DMS 273 treated with DMSO at 0.1 percent for 48 hours (cell line): ENCODE results near the gene PIK3AP1.

Source experiments
- DNase-seq: peaks from one replicate; lab custom pipeline; 2025; lab: John Stamatoyannopoulos, UW

The PIK3AP1 gene

DNA sequence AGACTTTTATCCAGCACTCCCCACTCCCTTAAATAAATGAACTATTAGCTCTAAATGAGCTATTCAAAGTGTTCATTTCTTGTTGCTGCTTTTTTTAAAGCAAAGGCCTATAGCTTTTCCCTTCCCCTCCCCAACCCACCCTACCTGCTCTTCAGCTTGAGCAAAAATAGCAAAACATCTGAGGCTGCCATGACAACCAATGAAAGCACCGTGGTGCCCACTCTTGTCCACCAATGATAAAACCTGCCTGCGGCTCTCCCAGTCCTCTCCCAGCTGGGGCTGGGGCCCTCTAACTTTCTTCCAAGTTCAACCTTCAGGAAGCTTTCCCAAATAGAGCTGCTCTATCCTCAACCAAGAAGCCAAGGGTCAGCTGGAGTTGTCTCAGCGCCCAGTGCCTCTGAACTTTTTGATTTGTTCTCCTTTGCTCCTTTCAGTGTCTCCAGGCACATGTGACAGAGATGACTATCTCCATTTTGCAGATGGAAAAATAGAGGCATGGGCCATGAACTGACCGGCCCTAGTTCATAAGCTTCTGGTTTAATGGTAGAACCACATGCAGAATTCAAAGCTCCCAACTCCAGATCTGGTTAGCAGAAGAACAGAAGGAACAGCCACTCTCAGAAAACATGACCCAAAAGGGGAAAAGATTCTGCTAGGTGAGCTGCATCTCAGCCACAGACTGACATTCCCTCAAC is 47.7 kb downstream of the PIK3AP1 start:
- no peak for DNase-seq

DNA sequence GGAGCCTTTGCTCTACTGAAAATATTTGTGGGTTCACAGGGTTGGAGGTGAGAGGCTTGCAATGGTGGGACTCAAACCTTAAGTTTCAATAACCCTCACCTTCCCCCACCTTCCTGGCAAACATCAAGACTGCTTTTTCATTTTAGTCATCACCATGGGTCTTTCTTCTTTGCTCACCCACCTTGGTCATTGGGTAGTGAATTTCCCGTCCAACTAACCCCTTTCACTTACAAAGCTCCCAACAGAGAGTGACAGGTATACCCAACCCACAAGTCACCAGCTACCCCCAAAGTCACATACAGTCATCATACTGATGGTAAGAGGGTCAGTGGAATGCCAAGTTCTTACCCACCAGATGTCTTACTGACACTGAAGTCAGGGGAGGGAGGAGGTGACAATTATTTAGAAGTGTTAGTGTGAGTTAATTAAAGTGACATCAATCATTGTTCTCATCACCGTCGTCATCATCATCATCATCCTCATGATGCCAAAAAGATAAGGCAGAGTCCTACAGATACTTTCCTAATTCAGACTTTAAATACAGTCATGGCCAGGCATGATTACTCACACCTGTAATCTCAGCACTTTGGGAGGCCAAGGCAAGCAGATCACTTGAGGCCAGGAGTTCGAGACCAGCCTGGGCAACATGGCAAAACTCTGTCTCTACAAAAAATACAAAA is 49.0 kb downstream of the PIK3AP1 start:
- DNase-seq: no peak

DNA sequence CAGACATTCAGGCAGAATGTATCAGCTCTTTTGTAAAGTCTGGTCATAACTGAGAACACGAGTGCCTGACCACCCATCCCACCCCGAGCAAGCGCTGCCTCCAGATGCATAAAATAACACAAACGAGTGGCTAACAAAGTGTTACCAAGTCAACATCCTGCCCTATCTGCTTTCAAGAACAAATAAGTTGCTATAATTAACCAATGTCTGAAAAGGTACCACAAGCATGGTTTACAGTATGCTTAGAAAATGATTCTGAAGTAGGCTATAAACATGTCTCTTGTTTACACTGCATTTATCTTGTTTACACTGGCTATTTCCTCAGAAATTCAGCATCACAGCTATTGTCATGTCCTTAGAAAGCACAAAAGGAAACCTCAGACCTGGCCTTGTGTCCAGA is 49.5 kb downstream of the PIK3AP1 start:
- DNase-seq: no peak

DNA sequence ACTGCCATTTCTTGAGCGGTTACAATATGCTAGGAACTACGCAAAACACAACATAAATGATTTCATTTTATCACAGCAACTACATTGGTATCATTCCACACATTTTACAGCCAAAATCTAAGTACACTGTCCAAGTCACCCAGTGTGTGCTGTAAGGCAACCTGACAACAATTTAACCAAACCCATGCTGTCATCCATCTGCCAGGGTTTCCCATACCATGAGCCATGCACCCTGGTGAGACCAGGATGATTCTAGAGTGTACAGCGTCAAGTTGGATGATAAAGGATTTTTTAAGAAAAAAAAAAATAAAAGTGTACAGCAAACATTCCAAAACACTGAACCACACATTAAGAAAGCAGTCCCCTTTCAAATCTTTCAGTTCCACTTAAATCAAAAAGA is 52.9 kb downstream of the PIK3AP1 start:
- no peak for DNase-seq

DNA sequence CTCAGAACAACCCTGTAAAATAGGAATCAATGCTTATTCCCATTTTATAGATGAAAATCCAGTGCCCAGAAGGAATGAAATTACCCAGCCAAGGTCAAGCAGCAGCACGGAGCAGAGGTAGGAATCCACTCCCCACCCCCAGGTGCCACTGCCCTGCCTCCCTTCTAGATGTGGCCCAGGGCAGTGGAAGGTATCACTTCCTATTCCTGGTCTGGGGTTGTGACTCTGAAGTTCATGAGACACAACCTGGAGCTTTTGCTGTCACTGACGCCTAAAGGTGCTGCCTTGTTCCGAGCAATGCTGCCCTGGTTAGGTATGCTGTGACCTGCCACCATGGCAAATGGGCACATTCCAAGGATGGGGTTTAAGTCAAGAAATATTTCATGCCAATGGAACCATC is 53.6 kb downstream of the PIK3AP1 start:
- no peak for DNase-seq

DNA sequence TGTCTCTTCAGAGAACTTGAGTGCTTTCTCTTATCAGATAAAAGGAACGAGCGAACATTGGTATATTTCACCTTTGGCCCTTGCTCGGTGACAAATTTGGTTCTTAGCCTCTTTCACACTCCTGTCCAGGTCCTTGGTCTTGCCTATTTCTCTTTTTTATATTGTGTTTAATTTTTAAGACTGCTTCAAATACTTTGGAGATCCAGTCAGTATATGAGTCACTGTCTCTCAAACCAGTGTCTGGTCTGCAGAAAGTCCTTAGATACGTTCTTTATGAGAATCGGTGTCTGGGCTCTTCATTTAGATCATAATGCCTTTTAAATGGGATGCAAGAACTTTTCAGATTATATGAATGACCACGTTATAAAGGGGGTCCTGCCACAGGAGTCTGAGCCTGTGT is 55.0 kb downstream of the PIK3AP1 start:
- no peak for DNase-seq

DNA sequence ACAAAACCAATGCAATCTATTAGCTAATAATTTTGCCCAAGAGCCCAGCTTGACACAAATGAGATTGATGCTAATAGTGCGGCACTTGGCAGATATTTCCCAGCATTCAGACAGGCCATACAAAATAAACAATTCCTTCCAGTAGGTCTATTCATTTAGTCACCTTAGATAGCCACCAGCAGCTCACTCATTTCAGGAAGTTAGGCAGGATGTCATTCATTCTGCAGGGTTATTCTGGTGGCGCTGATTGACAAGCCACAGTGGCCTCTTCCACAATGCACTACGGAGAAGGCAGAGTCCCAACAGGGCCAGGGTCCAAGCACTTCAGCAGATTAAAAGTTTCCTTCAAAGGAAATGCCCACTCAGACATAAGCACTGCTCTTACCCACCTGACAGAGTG is 55.8 kb downstream of the PIK3AP1 start:
- no peak for DNase-seq

DNA sequence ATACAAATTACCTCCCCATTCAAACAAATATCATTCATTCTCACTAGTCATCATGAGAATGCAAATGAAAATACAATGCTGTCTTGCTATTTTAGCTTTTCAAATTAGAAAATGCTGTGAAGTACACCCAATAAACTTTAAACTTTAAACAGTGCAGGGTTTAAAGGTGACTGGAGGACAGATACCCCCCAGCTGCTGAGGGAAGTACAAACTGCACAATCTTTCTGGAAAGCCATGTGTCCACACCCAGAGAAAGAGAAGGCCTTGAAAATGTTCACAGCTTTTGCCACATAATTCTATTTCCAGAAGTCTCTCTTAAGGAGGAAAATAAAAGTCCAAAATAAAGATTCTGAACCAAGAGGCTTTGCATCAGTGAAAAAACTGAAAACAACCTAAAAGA is 56.5 kb downstream of the PIK3AP1 start:
- DNase-seq: no peak

DNA sequence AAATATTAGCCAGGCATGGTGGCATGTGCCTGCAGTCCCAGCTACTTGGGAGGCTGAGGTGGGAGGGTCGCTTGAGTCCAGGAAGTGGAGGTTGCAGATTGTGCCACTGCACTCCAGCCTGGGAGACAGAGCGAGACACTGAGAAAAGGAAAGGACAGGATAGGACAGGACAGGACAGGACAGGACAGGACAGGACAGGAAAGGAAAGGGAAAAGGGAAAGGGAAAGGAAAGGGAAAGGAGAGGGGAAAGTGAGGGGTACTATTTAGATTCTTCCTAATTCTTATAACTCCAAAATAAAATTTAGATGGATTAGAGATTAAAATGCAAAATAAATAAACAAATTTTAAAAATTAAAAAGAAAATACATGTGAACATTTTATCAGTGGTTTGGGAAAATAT is 58.7 kb downstream of the PIK3AP1 start:
- DNase-seq: no peak

DNA sequence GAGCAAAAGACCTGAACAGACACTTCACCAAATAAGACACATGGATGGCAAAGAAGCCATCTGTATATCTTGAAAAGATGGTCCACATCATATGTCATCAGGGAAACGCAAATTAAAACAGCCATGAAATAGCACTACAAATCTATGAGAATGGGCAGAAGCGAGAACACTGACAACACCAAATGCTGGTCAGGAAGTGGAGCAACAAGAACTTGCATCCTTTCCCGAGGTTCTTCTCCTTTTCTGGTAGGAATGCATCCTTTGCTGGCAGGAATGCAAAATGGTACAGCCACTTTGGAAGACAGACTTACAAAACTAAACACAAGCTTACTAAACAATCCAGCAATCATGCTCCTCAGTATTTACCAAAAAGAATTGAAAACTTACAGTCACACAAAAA is 60.0 kb downstream of the PIK3AP1 start:
- DNase-seq: no peak

DNA sequence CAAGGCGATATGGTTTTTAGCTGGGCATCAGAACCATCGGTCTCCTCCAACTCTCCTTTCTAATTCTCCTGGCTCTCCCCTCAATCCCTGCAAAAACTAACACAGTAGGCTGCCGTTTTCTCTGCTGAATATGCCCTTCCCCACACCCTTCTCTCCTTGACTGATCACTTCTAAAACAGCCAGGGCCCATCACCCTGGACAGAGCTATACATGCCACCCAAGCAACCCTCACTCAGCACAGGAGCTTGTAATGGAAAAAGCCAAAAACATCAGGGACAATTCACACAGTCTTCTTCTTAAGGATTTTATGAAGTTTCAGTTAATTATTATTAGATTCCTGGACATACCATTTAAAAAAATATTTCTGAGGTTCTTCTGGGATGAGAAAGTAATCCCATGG is 61.5 kb downstream of the PIK3AP1 start:
- DNase-seq: no peak

DNA sequence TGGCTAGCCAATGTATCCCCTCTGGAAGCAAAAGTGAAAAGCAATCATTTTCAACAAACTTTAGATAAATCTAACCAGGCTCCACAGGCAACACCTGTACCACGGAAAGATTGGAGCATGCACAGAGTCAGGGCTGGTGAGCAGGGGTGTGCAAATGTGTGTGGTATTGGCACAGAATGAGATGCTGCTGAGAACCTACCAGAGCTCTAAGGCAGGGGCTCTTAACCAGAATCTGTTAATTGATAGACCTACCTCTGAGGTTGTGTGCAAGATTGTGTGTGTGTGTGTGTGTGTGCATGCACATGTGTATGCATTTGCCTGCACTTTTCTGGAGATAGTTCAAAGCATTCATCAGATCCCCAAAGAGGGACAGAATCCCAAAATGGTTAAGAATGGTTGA is 62.9 kb downstream of the PIK3AP1 start:
- no peak for DNase-seq

DNA sequence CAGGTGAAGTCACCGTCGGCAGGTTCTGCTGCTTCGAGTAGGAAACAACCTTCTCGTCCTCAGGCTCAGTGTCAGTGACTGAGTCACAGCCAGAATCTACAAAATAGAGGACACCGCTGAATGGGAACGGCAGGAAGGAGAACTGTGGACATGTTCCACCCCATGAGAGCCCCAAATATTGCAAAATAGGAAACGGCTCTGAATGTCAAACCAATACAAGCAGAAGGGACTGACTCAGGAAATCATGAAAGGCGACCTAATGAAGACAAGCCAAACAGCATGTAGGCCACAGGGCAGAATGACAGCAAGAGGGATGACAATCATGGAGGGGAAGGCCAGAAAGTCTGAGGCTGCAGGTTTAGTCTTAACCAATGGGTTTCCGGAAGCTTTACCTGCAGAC is 63.5 kb downstream of the PIK3AP1 start:
- DNase-seq: no peak

DNA sequence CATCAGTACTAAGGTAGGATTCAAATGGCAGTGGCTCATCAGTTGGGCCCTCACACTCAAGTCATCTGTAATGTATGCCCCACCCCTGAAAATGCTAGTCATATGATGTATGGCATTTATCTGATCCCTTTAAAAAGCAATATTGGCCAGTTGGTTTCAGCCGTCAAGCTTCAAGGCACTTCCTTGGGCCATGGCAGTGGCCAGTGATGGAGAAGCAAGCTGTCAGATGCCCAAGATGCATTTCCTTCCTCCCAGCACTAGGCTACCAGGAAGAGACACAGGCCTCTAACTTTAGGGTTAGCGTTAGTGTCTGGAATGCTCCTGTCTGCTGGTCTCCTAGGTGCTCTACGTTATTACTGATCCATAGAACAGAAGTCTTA is 64.1 kb downstream of the PIK3AP1 start:
- no peak for DNase-seq

DNA sequence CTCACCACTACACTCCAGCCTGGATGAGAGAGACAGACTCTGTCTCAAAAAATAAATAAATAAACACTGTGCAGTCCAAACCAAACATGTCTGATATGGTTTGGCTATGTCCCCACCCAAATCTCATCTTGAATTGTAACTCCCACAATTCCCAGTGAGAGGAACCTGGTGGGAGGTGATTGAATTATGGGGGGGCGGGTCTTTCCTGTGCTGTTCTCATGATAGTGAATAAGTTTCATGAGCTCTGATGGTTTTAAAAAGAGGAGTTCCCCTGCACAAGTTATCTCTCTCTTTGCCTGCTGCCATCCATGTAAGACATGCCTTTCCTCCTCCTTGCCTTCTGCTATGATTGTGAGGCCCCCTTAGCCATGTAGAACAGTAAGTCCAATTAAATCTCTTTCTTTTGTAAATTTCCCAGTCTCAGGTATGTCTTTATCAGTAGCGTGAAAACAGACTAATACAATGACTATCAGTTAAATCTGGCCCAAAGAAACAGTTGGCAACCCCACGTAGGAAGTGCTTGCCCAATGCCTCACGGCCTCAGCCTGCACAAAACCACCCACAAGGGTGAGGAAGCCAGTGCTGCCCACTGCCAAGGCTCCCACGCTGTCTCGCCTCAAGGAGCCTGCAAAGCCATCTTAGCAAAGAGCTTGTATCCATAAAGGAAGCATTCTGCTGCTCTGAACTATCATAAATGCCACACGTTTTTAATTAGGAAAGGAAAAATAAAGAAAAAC is 64.7 kb downstream of the PIK3AP1 start:
- DNase-seq: no peak

DNA sequence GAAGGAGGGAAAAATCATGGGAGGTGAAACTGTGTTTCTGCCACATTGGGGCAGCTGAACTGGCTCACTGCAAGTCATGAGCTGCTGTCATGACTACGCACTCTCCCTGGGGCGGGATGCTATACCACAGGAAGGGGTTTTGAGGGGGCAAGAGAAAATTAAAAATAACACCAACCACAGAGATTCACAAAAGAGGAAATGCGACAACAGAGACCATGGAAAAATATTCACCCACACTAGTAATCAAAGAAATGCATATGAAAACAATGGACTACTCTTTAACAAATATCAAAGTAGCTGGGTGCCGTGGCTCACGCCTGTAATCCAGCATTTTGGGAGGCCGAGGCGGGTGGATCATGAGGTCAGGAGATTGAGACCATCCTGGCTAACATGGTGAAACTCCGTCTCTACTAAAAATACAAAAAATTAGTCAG is 68.3 kb downstream of the PIK3AP1 start:
- DNase-seq: no peak

DNA sequence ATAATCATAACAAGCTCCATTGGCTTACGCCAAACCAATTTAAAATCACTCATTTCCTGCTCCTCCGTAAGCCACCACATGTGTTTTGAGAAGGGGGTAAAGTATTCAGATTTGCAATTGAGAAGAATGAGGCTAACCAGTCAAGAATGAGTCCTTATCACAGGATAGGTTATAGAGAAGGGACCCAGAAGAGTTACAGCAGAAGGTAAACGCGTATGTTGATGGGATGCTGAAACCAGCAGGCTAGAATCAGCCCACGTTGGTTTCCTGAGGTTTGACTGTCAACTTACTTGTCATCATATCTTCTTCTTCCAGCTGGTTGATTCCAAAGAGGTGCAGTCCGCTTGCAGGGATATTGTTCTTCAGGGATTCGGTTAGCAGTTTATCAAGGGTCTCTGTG is 69.4 kb downstream of the PIK3AP1 start:
- no peak for DNase-seq

DNA sequence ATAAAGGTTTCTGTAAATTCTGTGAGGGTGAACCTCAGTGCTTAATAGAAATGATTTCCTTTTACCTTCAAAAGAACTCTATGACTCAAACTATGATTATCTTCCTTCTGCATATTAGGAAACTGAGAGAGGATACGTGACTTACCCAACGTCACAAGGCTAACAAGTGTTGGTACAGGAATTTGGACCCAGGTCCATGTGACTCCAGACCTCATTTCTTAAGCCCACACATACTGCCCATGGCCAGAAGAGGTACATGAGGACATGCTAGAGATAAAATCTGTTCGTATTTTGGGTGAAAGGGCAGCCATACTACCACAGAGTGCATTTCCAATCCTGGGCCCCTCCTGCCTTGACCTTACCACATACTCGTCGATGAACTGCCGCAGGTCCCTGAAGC is 72.0 kb downstream of the PIK3AP1 start:
- DNase-seq: no peak

DNA sequence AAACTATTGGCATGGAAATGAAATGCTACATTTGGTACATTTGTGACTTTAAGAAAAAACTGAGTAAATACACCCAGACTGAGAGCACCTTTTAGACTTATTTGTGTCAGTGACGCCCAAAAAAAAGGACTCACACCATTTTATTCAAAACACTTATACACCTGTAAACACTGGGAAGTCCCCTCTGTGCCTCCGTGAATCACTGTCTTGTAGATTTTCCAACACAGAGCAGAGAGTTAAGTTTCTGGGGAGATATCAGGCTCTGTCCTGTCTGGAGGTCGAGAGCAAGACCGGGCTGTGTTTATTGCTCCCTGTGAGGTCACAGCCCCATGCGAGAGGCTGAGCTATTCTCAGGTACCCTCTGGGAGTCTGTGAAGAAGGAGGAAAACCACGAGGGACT is 72.8 kb downstream of the PIK3AP1 start:
- DNase-seq: no peak

DNA sequence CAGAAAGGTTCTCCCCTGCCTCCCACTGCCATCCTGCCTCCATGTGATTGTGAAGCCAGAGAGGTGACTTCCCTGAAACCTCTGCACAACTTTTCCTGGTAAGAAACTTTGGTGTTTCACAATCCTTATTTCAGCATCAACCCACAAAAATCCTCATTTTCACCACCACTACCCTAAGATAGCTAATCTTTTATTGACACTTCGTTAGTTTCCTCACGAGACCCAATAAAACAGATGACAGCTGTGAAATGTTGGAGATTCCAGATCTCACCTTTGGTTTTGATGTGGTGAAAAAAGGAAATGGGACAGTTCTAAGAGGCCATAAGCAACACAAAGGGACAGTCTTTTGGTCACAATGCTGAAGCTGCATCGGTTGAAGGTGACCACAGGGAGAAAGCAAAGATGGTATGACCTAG is 73.6 kb downstream of the PIK3AP1 start:
- no peak for DNase-seq

DNA sequence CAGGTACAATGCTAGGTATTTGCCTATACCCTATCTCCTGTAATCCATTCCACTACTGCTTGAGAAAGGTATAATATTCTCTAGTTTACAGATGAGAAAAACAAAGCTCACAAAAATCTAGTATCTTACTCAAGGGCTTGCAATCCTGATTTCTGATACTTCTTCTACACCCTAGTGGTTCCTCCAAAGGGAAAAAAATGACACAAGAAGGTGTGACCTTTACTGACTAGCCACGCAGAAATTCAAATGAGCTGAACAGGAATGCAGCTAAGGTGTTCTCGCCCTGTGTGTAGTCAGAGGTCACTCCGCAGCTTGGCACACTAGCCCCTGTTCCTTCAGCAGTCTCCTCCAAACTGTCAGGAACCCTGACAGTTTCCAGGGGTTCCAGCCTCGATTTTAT is 74.0 kb downstream of the PIK3AP1 start:
- no peak for DNase-seq

DNA sequence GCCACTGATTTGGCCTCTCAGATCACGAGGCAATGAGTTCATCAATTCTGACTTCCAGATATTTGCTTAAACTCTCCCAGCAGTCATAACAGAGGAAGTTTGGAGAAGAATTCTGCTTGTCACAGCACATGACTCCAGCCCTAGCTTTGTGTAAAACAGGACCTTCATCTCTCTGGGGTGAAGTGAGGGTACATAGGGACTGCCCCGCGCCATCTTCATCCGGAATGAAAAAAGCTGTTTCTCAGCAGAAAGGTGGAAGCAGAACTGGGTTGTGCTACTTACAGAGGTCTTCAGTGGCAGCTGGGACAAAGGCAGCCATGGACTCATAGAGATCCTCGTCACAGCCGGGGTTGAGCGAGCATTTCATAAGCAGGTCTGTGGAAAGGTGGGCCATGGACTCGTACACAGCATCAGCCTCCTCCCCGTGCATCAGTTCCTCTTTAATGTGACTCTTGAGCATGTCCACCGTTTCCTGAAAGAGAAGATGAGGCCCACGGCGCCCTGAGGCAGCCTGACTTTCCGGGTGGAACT is 75.1 kb downstream of the PIK3AP1 start:
- DNase-seq: no peak

DNA sequence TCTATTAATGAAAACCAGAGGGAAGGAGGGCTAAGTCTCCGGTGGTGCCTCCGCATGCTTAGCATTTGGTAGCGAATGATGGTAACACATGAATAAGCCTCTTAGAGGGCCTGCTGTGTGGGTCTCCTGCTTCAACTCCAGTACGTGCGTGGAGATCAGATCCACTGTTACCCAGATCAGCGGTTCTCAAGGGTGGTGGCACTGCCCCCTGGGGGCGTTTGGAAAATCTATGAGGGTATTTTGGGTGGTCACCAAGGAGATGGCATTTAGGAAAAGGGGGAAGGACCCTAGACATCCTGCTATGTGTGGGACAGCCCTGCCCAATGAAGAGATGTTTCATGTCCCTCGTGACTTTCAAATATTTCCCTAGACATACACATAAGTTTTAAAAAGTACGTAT is 76.4 kb downstream of the PIK3AP1 start:
- no peak for DNase-seq
